DND-41 (cell line): ENCODE measurements around the gene PCGF3.

Source experiments
- ATAC-seq: fragments of 200-7000 bp; cut with Tn5 transposase; 3 replicates; pipeline ENCODE4 v1.9.1; 2021; ENCODE audit warnings: low read depth; ENCODE audit not compliant: insufficient read depth
- DNase-seq: peaks from one replicate; pipeline ENCODE4 v3.0.0-alpha.2; 2020
- H2AFZ ChIP-seq: 2 replicates; pipeline ENCODE4 v1.6.0; 2012; ENCODE audit warnings: low read depth, low read length
- H3K27ac ChIP-seq: 2 replicates; pipeline ENCODE4 v1.5.1; 2012; ENCODE audit warnings: low read length, inconsistent platforms
- H3K27me3 ChIP-seq: fragments of 200-600 bp; sonication (generic); 2 replicates; pipeline ENCODE4 v1.6.0; 2012; ENCODE audit warnings: low read length, mild to moderate bottlenecking, inconsistent platforms; ENCODE audit not compliant: insufficient read depth, poor library complexity
- H3K36me3 ChIP-seq: 2 replicates; pipeline ENCODE4 v1.5.1; 2012; ENCODE audit warnings: low read length, inconsistent platforms; ENCODE audit not compliant: insufficient read depth
- H3K4me1 ChIP-seq: 2 replicates; pipeline ENCODE4 v1.5.1; 2012; ENCODE audit warnings: mild to moderate bottlenecking, low read length; ENCODE audit not compliant: insufficient read depth
- H3K4me2 ChIP-seq: 2 replicates; pipeline ENCODE4 v1.6.0; 2012; ENCODE audit warnings: mild to moderate bottlenecking, moderate library complexity, low read length, inconsistent platforms; ENCODE audit not compliant: insufficient read depth
- H3K4me3 ChIP-seq, 2 experiments: fragments of 200-600 bp in 1 of 2; shearing (Covaris generic) in 1 of 2; 2 replicates each; pipeline ENCODE4 v1.5.1; 2012 to 2016; ENCODE audit warnings: inconsistent platforms in 2 of 2, low read length in 2 of 2, mild to moderate bottlenecking in 2 of 2, low read depth in 1 of 2, moderate library complexity in 1 of 2
- H3K79me2 ChIP-seq: 2 replicates; pipeline ENCODE4 v1.6.0; 2012; ENCODE audit warnings: low read length, inconsistent platforms; ENCODE audit not compliant: insufficient read depth
- H3K9ac ChIP-seq: 2 replicates; pipeline ENCODE4 v1.6.0; 2012; ENCODE audit warnings: low read depth, mild to moderate bottlenecking, inconsistent platforms, low read length, moderate library complexity
- H3K9me3 ChIP-seq: 2 replicates; pipeline ENCODE4 v1.5.1; 2012; ENCODE audit warnings: low read length, moderate library complexity, mild to moderate bottlenecking, inconsistent platforms; ENCODE audit not compliant: insufficient read depth, severe bottlenecking
- H4K20me1 ChIP-seq: 2 replicates; pipeline ENCODE4 v1.6.0; 2012; ENCODE audit warnings: low read length; ENCODE audit not compliant: insufficient read depth
- EZH2 ChIP-seq: IDR thresholded peaks from 3 replicates; pipeline ENCODE4 v1.6.1; 2012; ENCODE audit warnings: borderline replicate concordance, low read depth, mild to moderate bottlenecking, moderate library complexity, low read length, inconsistent platforms; ENCODE audit not compliant: severe bottlenecking
- TF ChIP-seq, protein P1 (sequence below): IDR thresholded peaks from 2 replicates; pipeline ENCODE4 v1.5.1; 2012; ENCODE audit warnings: borderline replicate concordance, low read length, moderate library complexity, mild to moderate bottlenecking; ENCODE audit not compliant: poor library complexity, severe bottlenecking; ENCODE audit errors: extremely low read depth

The PCGF3 gene

DNA sequence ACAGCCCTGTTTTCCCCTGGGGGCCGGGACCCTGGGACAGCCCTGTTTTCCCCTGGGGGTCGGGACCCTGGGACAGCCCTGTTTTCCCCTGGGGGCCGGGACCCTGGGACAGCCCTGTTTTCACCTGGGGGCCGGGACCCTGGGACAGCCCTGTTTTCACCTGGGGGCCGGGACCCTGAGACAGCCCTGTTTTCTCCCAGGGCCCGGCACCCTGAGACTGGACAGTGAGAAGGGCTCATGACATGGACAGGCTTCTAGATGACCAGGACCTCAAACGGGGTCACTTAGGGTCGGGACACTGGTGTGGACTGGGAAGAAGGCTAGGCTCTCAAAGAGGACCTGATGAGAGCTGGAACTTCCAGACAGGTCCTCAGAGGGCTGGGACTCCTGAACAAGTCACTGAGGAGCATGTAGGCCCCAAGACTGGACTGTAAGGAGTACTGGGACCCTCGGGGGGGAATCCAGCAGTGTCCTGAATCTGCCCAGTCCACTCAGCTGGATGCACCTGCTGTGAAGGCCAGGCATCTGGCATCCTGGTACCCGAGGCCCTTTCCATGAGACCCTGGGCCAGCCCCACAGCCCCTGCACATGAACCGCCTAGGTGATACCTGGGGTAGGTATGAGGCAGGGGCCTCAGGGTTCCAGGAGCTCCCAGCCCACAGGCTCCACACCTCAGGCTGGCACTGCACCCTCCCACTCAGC, 2.4 kb downstream of the PCGF3 start:
- Histone ChIP-seq H3K4me2 (peak overlapping the region; percentile 63), H3K79me2 (peaks cover 70% of the 10 kb centered on the region), H2AFZ (no peak overlapping the region), H3K9me3 (no peaks in the 10 kb centered on the region), H3K4me3 (peak overlapping the region in 1 of 2 experiments; percentile 40; a peak in 2 of 4 replicates), H3K27me3 (no peaks in the 10 kb centered on the region), H4K20me1 (peaks cover 48% of the 10 kb centered on the region), H3K4me1 (peaks cover 43% of the 10 kb centered on the region), H3K9ac (peak overlapping the region; percentile 20), H3K27ac (peak overlapping the region; percentile 19; the same call in 1 of the 2 replicates), H3K36me3 (peaks cover 29% of the 10 kb centered on the region)
- no peak for ATAC-seq
- no peak for DNase-seq
- TF ChIP-seq, protein P1, sequence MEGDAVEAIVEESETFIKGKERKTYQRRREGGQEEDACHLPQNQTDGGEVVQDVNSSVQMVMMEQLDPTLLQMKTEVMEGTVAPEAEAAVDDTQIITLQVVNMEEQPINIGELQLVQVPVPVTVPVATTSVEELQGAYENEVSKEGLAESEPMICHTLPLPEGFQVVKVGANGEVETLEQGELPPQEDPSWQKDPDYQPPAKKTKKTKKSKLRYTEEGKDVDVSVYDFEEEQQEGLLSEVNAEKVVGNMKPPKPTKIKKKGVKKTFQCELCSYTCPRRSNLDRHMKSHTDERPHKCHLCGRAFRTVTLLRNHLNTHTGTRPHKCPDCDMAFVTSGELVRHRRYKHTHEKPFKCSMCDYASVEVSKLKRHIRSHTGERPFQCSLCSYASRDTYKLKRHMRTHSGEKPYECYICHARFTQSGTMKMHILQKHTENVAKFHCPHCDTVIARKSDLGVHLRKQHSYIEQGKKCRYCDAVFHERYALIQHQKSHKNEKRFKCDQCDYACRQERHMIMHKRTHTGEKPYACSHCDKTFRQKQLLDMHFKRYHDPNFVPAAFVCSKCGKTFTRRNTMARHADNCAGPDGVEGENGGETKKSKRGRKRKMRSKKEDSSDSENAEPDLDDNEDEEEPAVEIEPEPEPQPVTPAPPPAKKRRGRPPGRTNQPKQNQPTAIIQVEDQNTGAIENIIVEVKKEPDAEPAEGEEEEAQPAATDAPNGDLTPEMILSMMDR = no peak
- TF ChIP-seq EZH2 = no peak

- peaks cover 33% of the 10 kb centered on the region for H3K36me3 ChIP-seq
- H3K4me2 ChIP-seq = peak overlapping the region; percentile 63
- TF ChIP-seq, protein P1 = no peak
- TF ChIP-seq EZH2 = no peak
- DNase-seq (no peak), ATAC-seq (no peak)
- H3K4me1 ChIP-seq = peaks cover 43% of the 10 kb centered on the region
- H2AFZ ChIP-seq = no peak overlapping the region
- peak overlapping the region; percentile 20; the same call in 1 of the 2 replicates for H3K9ac ChIP-seq
- peak overlapping the region in 1 of 2 experiments; percentile 40; a peak in 2 of 4 replicates for H3K4me3 ChIP-seq
- H3K9me3 ChIP-seq = no peaks in the 10 kb centered on the region
- peak overlapping the region; percentile 19; the same call in 1 of the 2 replicates for H3K27ac ChIP-seq
- H3K27me3 ChIP-seq = no peaks in the 10 kb centered on the region
- H3K79me2 ChIP-seq = peaks cover 75% of the 10 kb centered on the region
- peaks cover 53% of the 10 kb centered on the region for H4K20me1 ChIP-seq
Observed at GRCh38 chr4:708631-708933, 3.0 kb downstream of the PCGF3 start.

DNA sequence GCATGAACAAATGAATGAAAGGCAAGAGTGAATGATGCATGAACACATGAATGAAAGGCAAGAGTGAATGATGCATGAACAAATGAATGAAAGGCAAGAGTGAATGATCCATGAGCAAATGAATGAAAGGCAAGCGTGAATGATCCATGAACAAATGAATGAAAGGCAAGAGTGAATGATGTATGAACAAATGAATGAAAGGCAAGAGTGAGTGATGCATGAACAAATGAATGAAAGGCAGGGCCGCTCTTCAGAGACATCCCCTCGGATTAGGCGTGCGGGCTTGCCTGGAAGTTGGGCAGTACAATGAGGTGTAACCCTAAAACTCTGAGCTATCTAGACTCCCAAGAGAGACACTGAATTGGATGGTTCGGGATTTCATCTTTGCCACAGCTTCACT, 3.7 kb downstream of the PCGF3 start:
- Histone ChIP-seq H3K79me2 (peaks cover 82% of the 10 kb centered on the region), H3K4me1 (peaks cover 43% of the 10 kb centered on the region), H3K27ac (no peak overlapping the region), H2AFZ (no peak overlapping the region), H3K4me3 (no peak overlapping the region), H3K36me3 (peaks cover 41% of the 10 kb centered on the region), H3K9me3 (no peaks in the 10 kb centered on the region), H3K27me3 (no peaks in the 10 kb centered on the region), H3K4me2 (peak overlapping the region; percentile 63; the same call in 1 of the 2 replicates), H3K9ac (no peak overlapping the region), H4K20me1 (peaks cover 60% of the 10 kb centered on the region)
- ATAC-seq (no peak), DNase-seq (no peak)
- TF ChIP-seq EZH2 = no peak
- TF ChIP-seq, protein P1 = no peak
